GM12891 (cell line): Measurements from ENCODE around the gene AUH.

ENCODE experiments used
- PAX5 ChIP-seq: IDR thresholded peaks from 2 replicates; pipeline ENCODE4 v1.6.1; 2011; ENCODE audit warnings: low read length, moderate library complexity, mild to moderate bottlenecking; ENCODE audit not compliant: insufficient read depth, severe bottlenecking
- POLR2A ChIP-seq: IDR thresholded peaks from 2 replicates; pipeline ENCODE4 v1.6.1; 2011; ENCODE audit warnings: low read depth, low read length, control low read depth
- POLR2AphosphoS5 ChIP-seq: IDR thresholded peaks from 2 replicates; pipeline ENCODE4 v1.6.1; 2011; ENCODE audit warnings: low read depth, low read length, control low read depth
- POU2F2 ChIP-seq: IDR thresholded peaks from 2 replicates; pipeline ENCODE4 v1.6.1; 2011; ENCODE audit warnings: low read depth, mild to moderate bottlenecking, control low read depth, low read length, moderate library complexity
- SPI1 ChIP-seq: IDR thresholded peaks from 2 replicates; pipeline ENCODE4 v1.6.1; 2011; ENCODE audit warnings: low read depth, low read length, control low read depth
- TAF1 ChIP-seq: IDR thresholded peaks from 2 replicates; pipeline ENCODE4 v1.6.1; 2011; ENCODE audit warnings: low read depth, low read length, control low read depth

DNA sequence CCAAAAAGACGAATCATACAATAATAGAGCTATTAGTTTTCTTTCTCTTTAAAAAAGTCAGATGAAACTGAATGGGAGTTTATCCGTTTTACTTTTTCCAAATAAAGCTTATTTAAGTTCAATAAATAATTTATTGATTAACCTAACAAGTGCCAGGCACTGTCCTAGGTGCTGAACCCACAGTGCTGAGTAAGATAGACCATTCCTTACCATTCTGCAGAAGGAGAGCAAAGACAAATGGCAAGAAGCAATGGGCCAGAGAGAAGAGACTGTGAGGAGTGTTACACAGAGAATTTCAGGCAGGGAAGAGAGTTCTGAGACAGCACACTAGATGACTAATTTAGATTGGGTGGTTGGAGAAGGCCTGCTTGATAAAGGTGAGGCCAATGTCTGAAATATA lies 127.2 kb downstream of the AUH start:
- TF ChIP-seq POLR2A (no peak), POLR2AphosphoS5 (no peak), TAF1 (no peak), SPI1 (no peak), POU2F2 (no peak), PAX5 (no peak)
